CD4-positive, alpha-beta T cell treated with Interleukin-17A for 4 hours (primary cell): ENCODE results near the gene GIPC1.
"Not testable (repeated sequence)": the region's sequence is repeated elsewhere in the genome, so short reads cannot be mapped to it uniquely, and the experiment has no call there.

Source experiments
- DNase-seq: peaks from one replicate; pipeline ENCODE4 v3.0.0-alpha.2; 2020; ENCODE audit warnings: mixed read lengths

Gene GIPC1

DNA sequence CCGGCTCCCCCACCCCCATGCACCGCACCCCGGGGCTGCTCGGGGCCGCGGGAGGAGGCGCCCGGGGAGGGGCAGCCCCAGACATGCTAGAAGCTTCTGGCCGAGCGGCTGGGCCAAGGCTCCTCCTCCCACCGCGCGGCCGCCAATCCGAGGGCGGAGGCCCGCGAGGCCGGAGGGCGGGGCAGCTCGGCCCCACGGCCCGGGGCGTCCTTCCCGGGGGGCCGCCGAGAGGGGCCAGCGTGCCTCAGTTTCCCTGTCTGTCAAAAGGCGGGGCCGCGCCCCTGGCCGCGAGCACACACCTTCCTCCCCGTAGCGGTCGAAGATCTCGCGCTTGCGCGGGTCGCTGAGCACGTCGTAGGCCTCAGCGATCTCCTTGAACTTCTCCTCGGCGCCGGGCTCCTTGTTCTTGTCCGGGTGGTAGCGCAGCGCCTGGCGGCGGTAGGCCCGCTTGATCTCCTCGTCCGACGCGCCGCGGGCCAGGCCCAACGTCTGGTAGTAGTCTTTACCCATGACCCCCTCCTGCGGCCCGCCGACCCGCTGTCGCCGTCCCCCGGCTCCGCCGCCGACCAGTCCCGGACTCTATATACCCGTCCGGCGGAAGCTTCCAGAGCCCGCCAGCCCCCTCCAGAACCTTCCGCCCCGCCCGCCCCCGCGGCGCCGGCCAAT, 22.0 kb upstream of the GIPC1 start, which contains the start of gene DNAJB1:
Gene DNAJB1 (minus strand): TSS at position 558 of the 666 bp plus-strand sequence. CDS start 48 bp downstream, at position 510.
- DNase-seq = peak; percentile 73

DNA sequence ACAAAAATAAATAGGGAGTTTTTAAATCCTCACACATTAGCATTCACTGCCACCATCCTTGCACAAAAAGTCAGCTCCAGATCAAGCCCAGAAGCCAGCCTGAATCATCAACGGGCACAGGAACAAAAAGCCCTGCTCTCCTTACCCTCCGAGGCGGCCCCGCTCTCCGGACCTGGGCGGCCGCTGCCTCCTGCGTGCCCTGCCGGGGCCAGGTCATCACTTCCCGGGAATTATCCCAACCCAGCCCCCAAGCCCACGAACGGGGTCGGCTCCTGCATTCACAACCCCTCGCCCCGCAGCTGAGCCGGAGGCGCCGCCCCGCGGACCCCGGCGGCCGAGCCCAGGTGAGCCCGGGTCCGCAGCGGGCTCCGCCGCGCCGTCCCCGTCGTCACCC, 21.5 kb upstream of the GIPC1 start:
- no peak for DNase-seq

DNA sequence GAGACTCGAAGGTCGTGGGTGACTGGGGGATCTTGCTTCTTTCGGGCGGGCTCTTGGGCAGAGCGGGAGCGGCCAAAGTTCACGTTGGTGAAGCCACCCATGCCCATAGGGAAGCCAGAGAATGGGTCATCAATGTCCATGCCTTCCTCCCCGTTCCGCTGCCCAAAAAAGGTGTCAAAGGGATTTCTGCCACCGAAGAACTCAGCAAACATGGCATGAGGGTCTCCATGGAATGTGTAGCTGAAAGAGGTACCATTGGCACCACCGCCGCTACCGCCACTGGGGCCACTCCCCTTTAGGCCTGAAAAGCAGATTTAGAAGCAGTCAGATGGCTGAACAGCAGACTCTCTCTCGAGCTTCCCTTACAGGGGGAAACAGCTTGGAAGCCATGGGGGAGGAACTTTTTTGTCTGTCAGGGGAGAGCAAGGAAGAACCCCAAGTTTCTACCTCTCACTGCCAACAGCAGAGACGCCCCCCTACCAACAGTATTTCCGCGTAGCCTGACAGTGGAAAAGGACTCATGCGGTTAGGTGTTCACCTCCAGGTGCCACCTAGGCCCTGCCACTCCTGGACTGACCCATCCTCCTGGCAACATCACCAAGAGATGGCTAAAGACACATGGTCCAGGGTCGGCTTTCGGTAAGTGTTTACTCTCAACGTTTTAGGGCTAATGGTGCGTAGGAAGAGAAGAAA, 21.0 kb upstream of the GIPC1 start:
- peak; percentile 25 for DNase-seq

DNA sequence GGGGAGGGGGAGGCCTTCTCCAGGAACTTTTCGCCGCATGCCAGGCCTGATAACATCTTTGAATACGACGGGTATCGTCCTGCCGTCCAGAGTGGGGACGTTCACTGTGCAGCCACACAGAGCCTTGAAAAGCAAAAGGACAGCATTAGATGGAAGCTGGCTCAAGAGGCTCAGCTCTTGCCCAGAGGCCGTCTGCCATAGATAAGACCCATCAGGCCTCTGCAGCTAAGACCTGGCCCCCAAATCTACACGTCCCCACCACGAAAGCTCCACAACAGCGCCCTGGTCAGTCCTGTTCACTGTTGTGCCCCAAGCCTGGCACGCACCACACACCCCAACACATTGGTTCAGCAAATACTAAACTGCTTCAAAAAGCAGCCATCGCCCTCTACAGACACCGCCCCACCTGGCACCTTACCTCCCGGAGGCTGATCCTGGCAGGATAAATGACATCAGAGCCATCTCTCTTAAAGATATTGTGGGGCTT, 20.2 kb upstream of the GIPC1 start:
- peak; percentile 24 for DNase-seq

DNA sequence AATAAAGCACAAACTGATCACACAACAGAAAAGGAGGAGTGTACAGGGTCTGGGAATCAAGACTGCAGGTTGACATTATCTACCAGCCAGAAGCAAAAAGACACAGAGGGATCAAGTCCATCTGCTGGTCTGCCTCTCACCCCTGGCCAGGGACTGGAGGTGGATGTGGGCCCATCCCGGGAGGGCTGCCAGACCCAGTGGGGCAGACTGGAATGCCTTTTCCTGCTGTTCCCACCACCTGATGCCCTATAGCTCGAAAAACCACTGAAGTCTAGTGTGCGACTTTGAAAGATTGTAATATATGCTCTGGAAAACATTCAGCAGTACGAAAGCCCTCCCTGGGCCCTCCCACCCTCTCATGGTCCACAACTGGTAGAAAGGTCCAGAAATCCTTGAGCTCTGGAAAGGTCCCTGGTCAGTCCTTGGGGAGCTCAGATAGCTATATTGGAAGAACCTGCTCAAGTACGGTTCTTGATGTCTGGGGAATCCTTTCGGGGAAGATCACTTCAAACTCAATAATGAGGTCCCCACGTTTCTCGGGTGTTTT, 19.6 kb upstream of the GIPC1 start:
- DNase-seq = no peak

DNA sequence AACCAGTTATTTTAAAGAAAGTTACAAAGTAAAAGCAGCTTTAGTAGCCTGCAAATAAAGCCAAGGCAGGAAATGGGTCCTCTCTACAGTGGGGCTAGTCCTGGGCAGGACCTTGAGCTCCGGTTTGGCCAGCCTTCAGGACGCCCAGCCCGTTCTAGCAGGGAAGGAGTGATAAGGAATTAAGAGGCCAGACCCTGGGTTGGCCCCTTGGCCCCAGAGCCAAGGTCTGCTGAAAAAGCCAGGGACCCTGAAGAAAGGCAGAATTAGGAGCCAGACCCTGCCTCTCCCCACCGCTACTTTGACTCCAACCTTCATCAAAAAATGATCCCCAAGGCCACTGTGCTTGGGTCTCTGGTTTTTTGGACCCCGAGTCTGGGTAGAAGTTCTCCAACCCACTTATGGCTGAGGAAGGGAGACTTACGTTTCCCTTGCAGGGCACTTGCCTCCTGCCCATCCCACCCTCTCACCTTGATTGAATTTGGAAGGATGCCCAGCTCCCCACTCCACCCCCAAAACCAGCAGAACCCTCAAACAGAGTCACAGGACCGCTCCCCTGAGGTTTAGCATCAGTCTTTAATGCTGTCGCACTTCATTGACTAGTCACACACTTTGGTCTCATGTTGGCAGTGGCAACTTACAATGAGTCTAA, 18.4 kb upstream of the GIPC1 start:
- DNase-seq = no peak

DNA sequence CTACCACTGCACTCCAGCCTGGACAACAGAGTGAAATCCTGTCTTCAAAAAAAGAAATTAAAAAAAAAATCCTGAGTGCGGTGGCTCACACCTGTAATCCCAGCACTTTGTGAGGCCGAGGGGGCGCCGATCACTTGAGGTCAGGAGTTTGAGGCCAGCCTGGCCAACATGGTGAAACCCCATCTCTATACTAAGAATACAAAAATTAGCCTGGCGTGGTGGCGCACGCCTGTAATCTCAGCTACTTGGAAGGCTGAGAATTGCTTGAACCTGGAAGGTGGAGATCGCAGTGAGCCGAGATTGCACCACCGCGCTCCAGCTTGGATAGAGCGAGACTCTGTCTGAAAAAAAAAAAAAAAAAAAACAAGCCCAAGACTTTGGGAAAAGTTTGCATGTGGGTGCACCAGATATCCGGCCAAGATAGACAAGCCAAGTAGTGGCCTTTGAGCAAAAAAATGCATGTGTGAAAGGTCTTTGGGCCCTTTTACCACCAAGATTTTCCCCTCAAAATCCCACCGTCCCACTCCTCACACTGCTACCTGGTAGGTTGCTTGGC, 16.6 kb upstream of the GIPC1 start:
- DNase-seq = no peak

DNA sequence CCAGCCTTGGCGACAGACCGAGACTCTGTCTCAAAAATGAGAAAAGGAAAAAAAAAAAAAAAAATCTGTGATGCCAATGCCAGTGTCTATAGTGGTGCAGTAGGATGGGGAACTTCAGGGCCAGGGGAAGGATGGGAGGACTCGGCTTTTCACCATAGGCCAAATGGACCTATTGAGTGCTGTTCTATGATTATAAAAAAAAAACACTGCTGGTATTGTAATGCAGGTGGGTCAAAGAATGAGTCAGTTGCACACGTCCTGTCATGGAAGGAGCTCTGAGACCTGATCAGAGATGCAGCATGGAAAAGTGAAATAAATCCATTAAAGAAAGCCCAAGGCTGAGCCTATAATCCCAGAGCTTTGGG, 15.3 kb upstream of the GIPC1 start:
- no peak for DNase-seq

DNA sequence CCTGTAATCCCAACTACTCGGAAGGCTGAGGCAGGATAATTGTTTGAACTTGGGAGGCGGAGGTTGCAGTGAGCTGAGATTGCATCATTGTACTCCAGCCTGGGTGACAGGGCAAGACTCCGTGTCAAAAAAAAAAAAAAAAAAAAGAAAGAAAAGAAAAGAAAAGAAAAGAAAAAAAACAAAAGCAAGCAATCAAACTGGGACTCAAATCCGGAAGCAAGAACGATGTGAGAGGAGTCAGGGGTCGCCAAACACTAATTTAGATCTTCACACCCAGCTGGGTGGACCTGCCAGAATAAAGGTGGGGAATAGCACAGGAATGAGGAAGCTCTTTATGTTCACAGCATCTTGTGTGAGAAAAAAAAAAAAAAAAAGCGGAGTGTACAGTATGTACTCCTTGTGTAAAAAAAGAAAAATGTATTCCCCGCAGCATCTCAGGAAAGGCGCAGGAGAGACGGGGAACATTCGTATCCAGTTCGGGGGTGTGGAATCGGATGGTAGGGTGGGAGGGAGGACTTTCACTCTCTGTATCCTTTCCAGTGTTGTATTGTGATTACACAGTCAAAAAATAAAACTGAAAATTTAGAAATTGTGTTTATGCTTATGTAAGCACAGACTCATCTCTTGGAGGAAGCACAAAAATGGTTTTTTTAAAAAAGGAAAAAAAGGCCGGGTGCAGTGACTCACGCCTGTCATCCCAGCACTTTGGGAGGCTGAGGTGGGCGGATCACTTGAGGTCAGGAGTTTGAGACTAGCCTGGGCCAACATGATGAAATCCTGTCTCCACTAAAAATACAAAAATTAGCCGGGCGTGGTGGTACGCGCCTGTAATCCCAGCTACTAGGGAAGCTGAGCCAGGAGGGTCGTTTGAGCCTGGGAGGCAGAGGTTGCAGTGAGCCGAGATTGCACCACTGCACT, 14.6 kb upstream of the GIPC1 start:
- no peak for DNase-seq

DNA sequence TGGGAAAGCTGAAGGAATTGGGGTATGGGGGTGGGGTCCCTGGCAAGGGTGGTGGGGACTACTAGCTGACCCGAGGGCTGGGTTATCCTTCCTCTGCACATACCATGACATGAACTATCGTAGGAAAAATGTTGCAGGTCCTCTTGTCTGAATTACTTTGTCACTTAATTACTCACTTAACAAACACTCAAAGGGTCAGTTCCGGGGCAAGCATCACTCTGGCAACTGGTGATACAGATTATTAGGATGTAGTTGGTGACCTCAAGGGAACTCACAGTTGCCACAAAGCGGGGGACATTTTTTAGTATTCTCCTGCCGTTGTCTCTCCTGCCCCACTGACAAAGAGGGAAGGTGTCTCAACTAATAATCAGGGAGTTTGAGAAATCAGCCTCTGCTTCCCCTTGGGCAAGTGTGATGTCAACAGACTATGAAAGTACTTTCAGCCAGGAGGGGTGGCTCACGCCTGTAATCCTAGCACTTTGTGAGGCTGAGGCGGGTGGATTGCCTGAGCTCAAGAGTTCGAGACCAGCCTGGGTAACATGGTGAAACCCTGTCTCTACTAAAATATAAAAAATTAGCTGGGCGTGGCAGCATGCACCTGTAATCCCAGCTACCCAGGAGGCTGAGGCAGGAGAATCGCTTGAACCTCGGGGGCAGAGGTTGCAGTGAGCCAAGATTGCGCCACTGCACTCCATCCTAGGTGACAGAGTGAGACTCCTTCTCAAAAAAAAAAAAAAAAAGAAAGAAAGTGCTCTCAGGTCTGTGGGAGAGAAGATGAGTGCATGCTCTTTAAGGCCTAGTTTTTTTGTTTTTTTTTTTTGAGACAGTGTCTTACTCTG, 12.0 kb upstream of the GIPC1 start:
- no peak for DNase-seq

DNA sequence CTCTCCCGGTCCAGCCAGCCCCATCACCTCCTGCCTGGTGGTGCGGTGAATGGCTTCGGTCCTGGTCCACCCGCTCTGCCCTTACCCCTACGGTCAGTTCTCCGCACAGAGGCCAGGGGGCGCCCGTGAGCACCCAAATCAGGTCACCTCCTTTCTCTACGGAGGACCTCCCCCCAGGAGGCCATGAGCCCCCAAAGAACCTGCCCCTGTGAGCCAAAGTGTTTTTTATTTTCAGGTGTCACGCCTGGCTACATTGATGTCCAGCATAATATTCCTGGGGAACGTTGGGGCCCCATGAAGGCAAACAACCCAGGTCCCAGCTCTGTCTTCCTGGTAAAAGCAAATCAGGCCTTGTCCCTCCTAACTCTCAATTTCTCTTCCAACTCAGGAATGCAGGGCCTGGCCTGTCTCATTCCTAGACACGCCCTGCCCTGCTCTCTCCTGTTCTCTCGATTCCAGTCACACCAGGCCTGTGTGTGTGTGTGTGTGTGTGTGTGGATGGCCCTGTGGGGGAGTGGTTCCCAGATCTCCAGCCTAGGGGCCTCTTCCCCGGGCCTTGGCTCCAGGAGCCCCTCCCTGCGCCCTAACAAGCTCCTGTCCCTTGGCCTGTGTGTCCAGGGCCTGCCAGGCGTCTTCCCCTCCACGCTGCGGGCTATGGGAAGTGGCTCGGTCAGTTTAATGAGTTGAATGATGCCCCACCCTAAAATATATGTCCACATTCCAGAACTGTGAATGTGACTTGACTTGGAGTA, 9.7 kb upstream of the GIPC1 start:
- DNase-seq = peak; percentile 87

DNA sequence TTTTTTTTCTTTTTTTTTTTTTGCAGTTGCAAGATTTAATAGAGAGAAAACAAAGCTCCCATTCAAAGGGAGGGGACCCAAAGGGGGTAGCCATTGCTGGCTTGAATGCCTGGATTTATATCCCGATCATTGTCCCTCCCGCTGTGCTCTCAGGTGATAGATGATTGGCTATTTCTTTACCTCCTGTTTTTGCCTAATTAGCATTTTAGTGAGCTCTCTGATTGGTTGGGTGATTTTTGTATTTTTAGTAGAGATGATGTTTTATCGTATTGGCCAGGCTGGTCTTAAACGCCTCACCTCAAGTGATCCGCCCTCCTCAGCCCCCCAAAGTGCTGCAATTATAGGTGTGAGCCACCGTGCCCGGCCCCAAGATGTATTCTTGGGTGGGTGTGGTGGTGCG, 8.6 kb upstream of the GIPC1 start:
- DNase-seq = not testable (repeated sequence)

DNA sequence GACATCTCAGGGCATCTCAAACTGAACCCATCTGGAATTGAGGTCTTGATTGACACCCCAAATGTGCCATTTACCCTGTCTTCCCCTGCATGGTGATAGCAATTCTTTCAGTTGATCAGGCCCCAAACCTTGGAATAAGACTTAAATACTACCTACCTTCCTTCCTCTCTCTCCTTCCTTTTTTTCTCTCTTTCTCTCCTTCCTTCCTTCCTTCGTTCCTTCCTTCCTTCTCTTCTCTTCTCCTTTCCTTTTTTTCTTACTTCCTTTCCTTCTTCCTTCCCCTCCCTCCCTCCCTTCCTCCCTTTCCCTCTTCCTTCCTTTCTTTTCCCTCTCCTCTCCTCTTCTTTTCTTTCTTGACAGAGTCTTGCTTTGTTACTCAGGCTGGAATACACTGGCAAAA, 7.4 kb upstream of the GIPC1 start:
- DNase-seq = no peak

DNA sequence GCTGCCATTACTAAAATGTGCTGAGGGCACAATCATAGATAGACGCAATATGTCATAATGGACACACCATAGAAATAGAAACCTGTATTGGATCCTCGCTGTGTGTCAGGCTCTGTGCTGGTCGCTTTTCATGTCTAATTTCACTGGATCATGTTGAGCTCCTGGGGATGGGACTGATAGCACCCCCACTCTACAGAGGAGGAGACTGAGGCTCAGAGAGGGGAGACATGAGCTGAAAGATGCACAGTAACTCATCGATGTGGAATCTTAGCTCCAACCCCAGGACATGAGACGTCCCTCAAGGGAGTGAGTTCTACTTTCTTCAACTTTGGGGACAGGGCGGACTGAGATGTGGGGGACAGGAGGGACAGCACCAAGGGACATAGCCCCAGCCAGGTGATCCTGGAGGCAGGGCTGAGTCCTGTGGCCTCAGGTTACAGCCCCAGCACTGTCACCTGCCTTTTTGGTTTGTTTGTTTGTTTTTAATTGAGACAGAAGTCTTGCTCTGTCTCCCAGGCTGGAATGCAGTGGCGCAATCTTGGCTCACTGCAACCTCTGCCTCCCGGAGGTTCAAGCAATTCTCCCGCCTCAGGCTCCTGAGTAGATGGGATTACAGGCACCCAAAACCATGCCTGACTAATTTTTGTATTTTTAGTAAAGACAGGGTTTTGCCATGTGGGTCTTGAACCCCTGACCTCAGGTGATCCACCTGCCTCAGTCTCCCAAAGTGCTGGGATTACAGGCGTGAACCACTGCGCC, 6.6 kb upstream of the GIPC1 start:
- no peak for DNase-seq

DNA sequence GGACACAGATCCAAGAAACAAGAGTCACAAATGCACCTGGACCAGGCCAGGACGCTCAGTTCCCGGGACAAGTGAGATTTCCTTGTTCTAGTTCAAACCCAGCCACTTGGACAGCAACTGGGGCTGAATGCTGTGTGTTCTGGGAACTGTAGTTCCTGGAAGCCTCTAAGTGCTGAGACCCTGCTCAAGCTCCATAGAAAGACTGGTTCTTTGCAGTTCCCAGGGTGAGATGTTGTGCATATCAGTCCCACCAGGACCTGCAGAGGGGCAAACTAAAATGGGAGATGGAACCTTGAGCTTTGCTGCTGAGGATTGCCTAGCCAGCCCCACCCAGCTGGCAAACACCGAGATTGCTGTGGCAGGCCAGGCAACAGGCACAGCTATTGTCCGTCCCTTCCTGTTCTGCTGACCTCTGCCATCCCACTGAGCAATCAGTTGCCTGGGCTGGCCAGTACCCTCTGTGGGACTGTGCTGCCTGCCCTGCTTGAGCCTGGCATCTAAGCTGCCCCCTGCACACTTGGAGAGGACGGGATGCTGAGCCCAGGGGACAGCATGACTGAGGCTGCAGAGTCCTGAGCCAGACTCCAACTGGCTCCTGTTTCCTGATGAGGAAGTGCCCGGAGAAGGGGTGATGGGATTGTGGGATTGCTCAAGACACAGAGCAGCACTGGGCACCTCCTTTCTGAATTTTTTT, 1.4 kb upstream of the GIPC1 start:
- DNase-seq = no peak

DNA sequence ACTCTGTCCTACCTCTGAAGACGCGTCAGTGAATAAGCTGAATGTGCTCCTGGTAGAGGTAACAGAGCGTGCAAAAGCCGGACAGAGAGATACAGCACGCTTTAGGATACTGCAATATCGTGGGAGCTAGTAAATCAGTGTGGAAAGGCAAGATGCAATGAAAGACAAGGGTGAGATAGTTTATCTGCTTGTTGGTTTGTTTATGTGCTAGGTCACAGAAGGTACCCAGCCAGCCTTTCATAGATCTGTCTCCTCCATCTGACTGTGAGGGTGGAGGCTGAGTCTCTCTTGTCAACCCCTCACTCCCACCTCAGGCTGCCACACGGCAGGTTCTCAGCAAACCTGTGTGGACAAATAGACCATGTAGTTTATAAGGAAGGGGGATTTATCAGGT, 904 bp upstream of the GIPC1 start:
- DNase-seq = no peak

DNA sequence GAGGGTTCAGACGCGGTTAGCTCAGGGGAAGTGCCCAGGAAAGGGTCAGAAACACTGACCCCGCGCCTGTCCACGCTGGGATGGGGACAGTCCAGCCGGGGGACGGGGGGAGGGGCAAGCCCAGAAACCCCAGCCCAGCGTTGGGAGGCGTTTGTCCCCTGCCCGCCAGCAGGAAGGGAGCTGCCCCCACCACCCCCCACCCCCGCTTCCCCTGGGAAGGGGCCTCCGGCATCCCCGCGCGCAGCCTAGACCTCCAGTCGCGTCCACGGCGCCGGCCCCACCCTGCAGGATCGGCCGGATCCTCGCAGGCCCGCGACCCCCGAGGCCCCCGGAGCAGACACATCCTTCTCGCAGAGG, 277 bp downstream of the GIPC1 start:
- DNase-seq = no peak

DNA sequence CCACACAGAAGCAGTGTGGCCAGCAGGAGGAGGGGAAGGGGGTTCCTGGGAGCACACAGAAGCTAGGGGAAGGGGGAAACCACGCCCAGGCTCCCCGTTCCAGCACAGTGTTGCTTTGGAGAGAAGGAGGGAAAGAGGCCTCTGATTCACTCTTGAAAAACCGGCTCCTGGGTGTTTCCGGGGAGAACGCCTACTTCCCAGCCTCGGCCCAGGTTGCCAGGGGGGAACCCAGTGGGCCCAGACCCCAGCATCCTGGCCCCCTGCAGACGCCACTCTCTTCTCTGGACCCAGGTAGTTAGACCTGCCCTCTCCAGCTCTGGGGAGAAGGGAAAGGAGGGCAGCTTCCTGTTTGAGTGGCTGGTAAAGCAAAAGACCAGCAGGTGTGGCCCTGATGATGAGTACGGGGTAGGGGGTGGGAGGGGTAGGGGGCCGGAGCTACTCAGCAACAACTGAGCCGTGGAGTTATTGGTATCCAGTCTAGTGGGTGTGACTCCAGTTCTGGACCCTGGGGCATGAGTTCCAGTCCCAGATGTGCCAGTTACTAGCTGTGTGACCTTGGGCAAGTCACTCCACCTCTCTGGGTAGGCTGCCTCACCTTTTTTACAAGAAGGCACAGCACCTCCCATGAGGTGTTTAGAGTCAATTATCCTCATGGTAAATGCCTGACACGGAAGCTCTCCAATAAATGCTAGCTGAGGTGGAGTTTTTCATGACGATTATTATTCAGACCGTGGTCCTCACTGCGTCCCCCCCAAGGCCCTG, 836 bp downstream of the GIPC1 start:
- DNase-seq = no peak

DNA sequence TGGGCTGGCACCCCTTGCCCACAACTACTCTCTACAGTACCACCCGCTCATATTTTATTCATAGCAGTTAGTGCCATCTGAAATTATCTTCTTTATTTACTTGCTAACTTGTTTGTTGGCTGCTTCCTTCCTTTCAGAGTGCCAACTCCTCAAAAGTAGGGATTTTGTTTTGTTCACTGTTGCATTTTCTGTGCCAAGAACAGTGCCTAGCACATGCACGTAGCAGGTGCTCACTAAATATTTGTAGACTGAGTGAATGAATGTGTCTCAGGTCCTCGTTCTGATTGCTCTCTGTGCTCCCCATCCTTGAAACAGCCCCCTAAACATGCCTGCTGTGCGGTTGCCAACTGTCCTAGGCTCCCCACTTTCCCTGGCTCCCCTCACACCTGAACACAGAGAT, 1.5 kb downstream of the GIPC1 start:
- DNase-seq = no peak
